HEK293 (cell line): ENCODE data around the gene PCDH15.

Source experiments
- CTCF ChIA-PET: fragments of 350-600 bp; formaldehyde crosslinking; extraction: SDS; loops from one replicate; lab custom pipeline; 2021; ENCODE audit warnings: antibody characterized with exemption; lab: Yijun Ruan, JAX
- POLR2A ChIA-PET: fragments of 300-600 bp; formaldehyde crosslinking; extraction: SDS; loops from one replicate; lab custom pipeline; 2020; ENCODE audit warnings: antibody characterized with exemption, inconsistent platforms; lab: Yijun Ruan, JAX
- H3K27ac ChIP-seq: fragments of 200-500 bp; sonication (Bioruptor generic); 2 replicates; pipeline ENCODE4 v1.5.1; 2014; ENCODE audit warnings: low read depth, low read length, control low read depth, inconsistent platforms; ENCODE audit errors: extremely low read depth
- H3K36me3 ChIP-seq, 2 experiments: fragments of 200-500 bp in 1 of 2; sonication (Bioruptor generic) in 1 of 2; 1 replicate in 1 of 2; 2 replicates in 1 of 2; pipeline ENCODE4 v1.5.1; 2014 to 2017; ENCODE audit warnings: inconsistent platforms in 2 of 2, low read length in 2 of 2; ENCODE audit not compliant: control insufficient read depth in 2 of 2, insufficient read depth in 1 of 2
- H3K4me1 ChIP-seq: fragments of 200-500 bp; sonication (Bioruptor generic); 2 replicates; pipeline ENCODE4 v1.5.1; 2014; ENCODE audit warnings: mild to moderate bottlenecking, low read length, inconsistent platforms; ENCODE audit not compliant: control insufficient read depth, insufficient read depth
- H3K4me3 ChIP-seq: 2 replicates; pipeline ENCODE4 v1.5.1; 2011; ENCODE audit warnings: low read depth, mild to moderate bottlenecking, control low read depth, low read length, moderate library complexity
- H3K9me3 ChIP-seq: fragments of 200-500 bp; sonication (Bioruptor generic); 2 replicates; pipeline ENCODE4 v1.5.1; 2014; ENCODE audit warnings: low read depth, low read length, inconsistent platforms; ENCODE audit not compliant: control insufficient read depth, insufficient read depth
- FEZF1 ChIP-seq: fragments of 450-650 bp; formaldehyde crosslinking; IDR thresholded peaks from 2 replicates; pipeline ENCODE4 v1.5.1; 2016; ENCODE audit warnings: missing biosample characterization, missing genetic modification characterization
- HOXC10 ChIP-seq: sonication (generic); formaldehyde crosslinking; IDR thresholded peaks from 2 replicates; pipeline ENCODE4 v1.8.1; 2023; ENCODE audit warnings: mild to moderate bottlenecking, missing genetic modification reagents
- KLF10 ChIP-seq: fragments of 450-650 bp; IDR thresholded peaks from 2 replicates; pipeline ENCODE4 v1.5.1; 2018; ENCODE audit warnings: missing biosample characterization, mild to moderate bottlenecking, missing genetic modification characterization
- PRDM1 ChIP-seq: fragments of 450-650 bp; formaldehyde crosslinking; IDR thresholded peaks from 2 replicates; pipeline ENCODE4; 2016; ENCODE audit warnings: missing biosample characterization, missing genetic modification characterization
- PRDM2 ChIP-seq: fragments of 450-650 bp; formaldehyde crosslinking; IDR thresholded peaks from 2 replicates; pipeline ENCODE4 v1.5.1; 2016; ENCODE audit warnings: missing biosample characterization, missing genetic modification characterization, borderline replicate concordance
- PRDM4 ChIP-seq: fragments of 450-650 bp; formaldehyde crosslinking; IDR thresholded peaks from 2 replicates; pipeline ENCODE4 v1.5.1; 2017; ENCODE audit warnings: missing biosample characterization, missing genetic modification characterization
- ZBTB21 ChIP-seq: fragments of 450-650 bp; formaldehyde crosslinking; IDR thresholded peaks from 2 replicates; pipeline ENCODE4 v1.5.1; 2017; ENCODE audit warnings: missing biosample characterization, missing genetic modification characterization
- ZFP69B ChIP-seq: fragments of 450-650 bp; formaldehyde crosslinking; IDR thresholded peaks from 2 replicates; pipeline ENCODE4 v1.5.1; 2016; ENCODE audit warnings: missing biosample characterization, missing genetic modification characterization
- ZNF133 ChIP-seq: fragments of 450-650 bp; formaldehyde crosslinking; IDR thresholded peaks from 2 replicates; pipeline ENCODE4 v1.5.1; 2016; ENCODE audit warnings: missing biosample characterization, missing genetic modification characterization
- ZNF184 ChIP-seq: fragments of 450-650 bp; IDR thresholded peaks from 2 replicates; pipeline ENCODE4 v1.5.1; 2018; ENCODE audit warnings: missing biosample characterization, mild to moderate bottlenecking, missing genetic modification characterization
- ZNF202 ChIP-seq: fragments of 450-650 bp; formaldehyde crosslinking; IDR thresholded peaks from 2 replicates; pipeline ENCODE4 v1.5.1; 2016; ENCODE audit warnings: missing biosample characterization, missing genetic modification characterization, borderline replicate concordance
- ZNF211 ChIP-seq: fragments of 450-650 bp; formaldehyde crosslinking; IDR thresholded peaks from 2 replicates; pipeline ENCODE4 v1.5.1; 2016; ENCODE audit warnings: low read depth, missing biosample characterization, missing genetic modification characterization
- ZNF311 ChIP-seq: fragments of 450-650 bp; formaldehyde crosslinking; IDR thresholded peaks from 2 replicates; pipeline ENCODE4 v1.5.1; 2017; ENCODE audit warnings: missing biosample characterization, missing genetic modification characterization, borderline replicate concordance
- ZNF514 ChIP-seq: fragments of 450-650 bp; formaldehyde crosslinking; IDR thresholded peaks from 2 replicates; pipeline ENCODE4 v1.5.1; 2016; ENCODE audit warnings: missing biosample characterization, missing genetic modification characterization
- ZNF561 ChIP-seq: fragments of 450-650 bp; IDR thresholded peaks from 2 replicates; pipeline ENCODE4 v1.5.1; 2018; ENCODE audit warnings: missing biosample characterization, missing genetic modification characterization, borderline replicate concordance
- ZNF629 ChIP-seq: fragments of 450-650 bp; formaldehyde crosslinking; IDR thresholded peaks from 2 replicates; pipeline ENCODE4 v1.5.1; 2017; ENCODE audit warnings: missing biosample characterization, missing genetic modification characterization
- ZNF677 ChIP-seq: fragments of 450-650 bp; IDR thresholded peaks from 2 replicates; pipeline ENCODE4 v1.5.0; 2018; ENCODE audit warnings: missing biosample characterization, mild to moderate bottlenecking, missing genetic modification characterization, moderate library complexity
- ZNF776 ChIP-seq: fragments of 450-650 bp; formaldehyde crosslinking; IDR thresholded peaks from 2 replicates; pipeline ENCODE4 v1.5.0; 2017; ENCODE audit warnings: missing biosample characterization, missing genetic modification characterization, borderline replicate concordance
- ZNF785 ChIP-seq: fragments of 450-650 bp; formaldehyde crosslinking; IDR thresholded peaks from 2 replicates; pipeline ENCODE4 v1.5.1; 2016; ENCODE audit warnings: missing biosample characterization, missing genetic modification characterization
- ZNF837 ChIP-seq: fragments of 450-650 bp; formaldehyde crosslinking; IDR thresholded peaks from 2 replicates; pipeline ENCODE4 v1.5.1; 2016; ENCODE audit warnings: missing biosample characterization, missing genetic modification characterization
- ZSCAN18 ChIP-seq: fragments of 450-650 bp; formaldehyde crosslinking; IDR thresholded peaks from 2 replicates; pipeline ENCODE4 v1.5.1; 2016; ENCODE audit warnings: missing biosample characterization, missing genetic modification characterization
- ZXDB ChIP-seq: fragments of 450-650 bp; formaldehyde crosslinking; IDR thresholded peaks from 2 replicates; pipeline ENCODE4 v1.5.1; 2016; ENCODE audit warnings: missing biosample characterization, missing genetic modification characterization
- TF ChIP-seq, protein P1 (sequence below): fragments of 450-650 bp; formaldehyde crosslinking; optimal IDR thresholded peaks from 2 replicates; pipeline ENCODE3; 2016; ENCODE audit warnings: missing biosample characterization, mild to moderate bottlenecking, missing genetic modification characterization
- TF ChIP-seq, protein P2 (sequence below): fragments of 450-650 bp; formaldehyde crosslinking; IDR thresholded peaks from 2 replicates; pipeline ENCODE4 v1.5.1; 2016; ENCODE audit warnings: missing biosample characterization, missing genetic modification characterization

The PCDH15 gene

DNA sequence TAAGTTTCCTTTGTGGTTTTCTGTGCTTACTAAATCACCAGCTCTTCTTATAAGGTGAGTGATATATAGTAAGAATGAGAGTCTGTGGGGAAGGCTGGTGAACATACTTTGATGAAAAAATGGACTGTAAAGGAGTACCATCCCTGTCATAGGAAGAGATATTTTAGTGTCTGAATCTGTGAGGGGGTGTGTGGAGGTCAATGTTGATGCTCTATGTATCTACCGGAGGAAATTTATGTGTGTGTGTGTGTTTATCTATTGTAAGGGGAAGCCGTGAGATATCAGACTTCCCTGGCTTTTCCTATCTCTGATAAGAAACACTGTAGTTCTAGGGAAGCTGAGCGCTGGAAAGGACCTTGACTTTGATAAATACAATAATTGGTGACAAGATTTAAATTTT lies 179.0 kb downstream of the PCDH15 start (continued):
- TF ChIP-seq ZNF211 = no peak
- TF ChIP-seq, protein P1, sequence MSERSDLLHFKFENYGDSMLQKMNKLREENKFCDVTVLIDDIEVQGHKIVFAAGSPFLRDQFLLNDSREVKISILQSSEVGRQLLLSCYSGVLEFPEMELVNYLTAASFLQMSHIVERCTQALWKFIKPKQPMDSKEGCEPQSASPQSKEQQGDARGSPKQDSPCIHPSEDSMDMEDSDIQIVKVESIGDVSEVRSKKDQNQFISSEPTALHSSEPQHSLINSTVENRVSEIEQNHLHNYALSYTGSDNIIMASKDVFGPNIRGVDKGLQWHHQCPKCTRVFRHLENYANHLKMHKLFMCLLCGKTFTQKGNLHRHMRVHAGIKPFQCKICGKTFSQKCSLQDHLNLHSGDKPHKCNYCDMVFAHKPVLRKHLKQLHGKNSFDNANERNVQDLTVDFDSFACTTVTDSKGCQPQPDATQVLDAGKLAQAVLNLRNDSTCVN (tag by site-specific recombination) = no peak
- TF ChIP-seq FEZF1 (tag by site-specific recombination) = no peak
- no peak for TF ChIP-seq ZNF561 (tag by site-specific recombination)
- no peak for TF ChIP-seq KLF10 (tag by site-specific recombination)

GRCh38 chr10:54620352-54620751 lies 180.7 kb downstream of the PCDH15 start:
- TF ChIP-seq ZNF785 (tag by site-specific recombination) (no peak), PRDM4 (tag by site-specific recombination) (no peak), ZNF514 (tag by site-specific recombination) (no peak), ZNF776 (no peak), ZNF629 (tag by site-specific recombination) (no peak), ZSCAN18 (no peak), ZXDB (tag by site-specific recombination) (no peak), PRDM2 (no peak), ZNF202 (tag by site-specific recombination) (no peak), ZNF311 (tag by site-specific recombination) (no peak), ZBTB21 (no peak), ZNF184 (tag by site-specific recombination) (no peak), ZNF837 (tag by site-specific recombination) (no peak), ZNF133 (tag by site-specific recombination) (no peak), ZNF677 (tag by site-specific recombination) (no peak), ZFP69B (tag by site-specific recombination) (no peak), PRDM1 (tag by site-specific recombination) (no peak), HOXC10 (CRISPR knock-in tag) (no peak)
- TF ChIP-seq, protein P2, sequence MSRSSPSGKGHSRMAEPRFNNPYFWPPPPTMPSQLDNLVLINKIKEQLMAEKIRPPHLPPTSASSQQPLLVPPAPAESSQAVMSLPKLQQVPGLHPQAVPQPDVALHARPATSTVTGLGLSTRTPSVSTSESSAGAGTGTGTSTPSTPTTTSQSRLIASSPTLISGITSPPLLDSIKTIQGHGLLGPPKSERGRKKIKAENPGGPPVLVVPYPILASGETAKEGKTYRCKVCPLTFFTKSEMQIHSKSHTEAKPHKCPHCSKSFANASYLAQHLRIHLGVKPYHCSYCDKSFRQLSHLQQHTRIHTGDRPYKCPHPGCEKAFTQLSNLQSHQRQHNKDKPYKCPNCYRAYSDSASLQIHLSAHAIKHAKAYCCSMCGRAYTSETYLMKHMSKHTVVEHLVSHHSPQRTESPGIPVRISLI (tag by site-specific recombination) = no peak
- POLR2A ChIA-PET = no interaction called here
- CTCF ChIA-PET = no interaction called here

More at GRCh38 chr10:54620352-54620751, 180.7 kb downstream of the PCDH15 start:
- no peaks in the 10 kb centered on the region for H3K36me3 ChIP-seq
- no peak overlapping the region for H3K27ac ChIP-seq
- no peaks in the 10 kb centered on the region for H3K9me3 ChIP-seq
- no peaks in the 10 kb centered on the region for H3K4me1 ChIP-seq
- H3K4me3 ChIP-seq = no peak overlapping the region
